Measurements from ENCODE around the gene ZNF644.
A peak's percentile ranks its signal among the peaks of the same experiment; 100 is the strongest.

The ZNF644 gene

GRCh38 chr1:91024481-91025119 is 2.8 kb upstream of the ZNF644 start:
- DNase-seq = no peak
- intact Hi-C loops (cut with DNase I) = loop anchor here (5.0 kb wide), 2 partner anchors 143 to 302 kb away; no protein-coding TSS in a partner anchor

- intact Hi-C loops (cut with DNase I) = loop anchor here (5.0 kb wide), 2 partner anchors 145 to 300 kb away; no protein-coding TSS in a partner anchor
- peak in 1 of 10 donors; percentile 15 for DNase-seq
Observed at GRCh38 chr1:91022518-91022929, 689 bp upstream of the ZNF644 start.

DNA sequence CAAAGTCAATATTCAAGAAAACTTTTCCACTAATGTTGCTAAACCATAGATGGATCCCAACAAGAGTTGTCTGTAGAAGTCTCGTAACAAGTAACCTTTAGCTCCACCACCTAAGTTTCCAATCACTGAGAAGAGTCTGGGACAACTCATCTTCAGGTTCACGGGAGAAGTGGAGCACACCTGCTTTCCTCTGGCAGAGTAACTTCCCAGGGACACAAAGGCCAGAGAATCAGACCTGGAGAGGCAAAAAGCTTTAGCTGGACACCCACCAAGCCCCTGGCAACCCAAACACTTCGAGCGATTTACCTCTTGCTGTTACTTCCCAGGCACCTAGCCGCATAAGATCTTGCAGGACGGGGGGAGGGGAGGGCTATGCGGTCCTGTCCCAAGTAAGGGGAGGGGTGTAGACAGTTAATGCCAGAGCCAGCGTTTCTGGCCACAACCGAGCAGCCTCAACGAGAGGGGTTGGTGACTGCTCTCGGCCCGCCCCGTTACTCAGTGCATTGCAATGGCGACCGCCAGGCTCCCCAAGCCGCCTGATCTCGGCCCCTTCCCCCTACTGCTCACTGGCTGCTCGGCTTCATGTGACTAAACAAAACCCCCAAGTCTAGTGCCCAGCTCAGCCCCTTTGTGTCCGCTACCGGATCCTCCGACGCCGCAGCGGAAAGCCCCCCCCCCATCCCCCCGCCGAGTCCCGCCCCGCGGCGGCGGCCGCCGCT is 709 bp downstream of the ZNF644 start:
- peak in 9 of 10 donors; percentile 36 to 92 (median 52) for DNase-seq
- intact Hi-C loops (cut with DNase I) = loop anchor here (5.0 kb wide), 2 partner anchors 146 to 299 kb away; no protein-coding TSS in a partner anchor

DNA sequence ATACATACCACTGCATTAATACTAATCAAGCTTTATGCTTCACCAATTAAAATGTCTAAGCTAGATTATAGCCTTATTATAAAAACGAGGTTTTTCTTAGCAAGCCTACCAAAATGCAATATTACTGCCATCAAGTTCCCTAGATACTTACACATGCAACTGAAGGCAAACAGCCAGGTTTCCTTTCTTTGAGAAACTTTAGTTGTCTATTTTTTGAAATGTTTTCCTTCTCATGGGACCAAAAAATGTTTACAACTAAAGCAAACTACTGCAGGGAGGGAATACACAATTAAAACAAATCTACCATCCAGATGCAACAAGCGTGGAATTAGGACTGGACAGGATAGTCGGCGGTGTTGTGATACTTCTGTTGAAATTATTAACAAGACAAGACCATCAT is 1.3 kb downstream of the ZNF644 start:
- intact Hi-C loops (cut with DNase I) = loop anchor here (5.0 kb wide), 2 partner anchors 147 to 298 kb away; no protein-coding TSS in a partner anchor
- no peak for DNase-seq

DNA sequence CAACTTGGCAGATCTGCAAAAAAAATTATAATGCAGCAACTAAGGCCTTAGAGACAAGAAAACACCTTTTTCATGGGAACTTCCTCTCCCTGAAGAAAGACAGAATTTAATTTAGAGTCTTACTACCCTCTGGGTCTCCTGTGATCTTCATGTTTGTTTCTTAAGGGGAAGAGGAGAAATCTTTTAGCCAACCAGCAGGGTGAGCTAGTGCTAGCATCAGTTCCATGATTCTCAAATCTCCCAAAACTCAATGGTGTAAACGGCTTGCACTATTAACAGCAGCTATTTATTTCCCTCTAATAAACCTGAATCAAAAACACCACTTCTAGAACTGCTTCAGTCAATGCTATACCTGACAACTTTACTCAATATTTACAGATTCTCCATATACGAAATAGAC is 3.8 kb downstream of the ZNF644 start:
- DNase-seq = no peak
- intact Hi-C loops (cut with DNase I) = loop anchor here (10.0 kb wide), 2 partner anchors 53 to 163 kb away; no protein-coding TSS in a partner anchor

DNA sequence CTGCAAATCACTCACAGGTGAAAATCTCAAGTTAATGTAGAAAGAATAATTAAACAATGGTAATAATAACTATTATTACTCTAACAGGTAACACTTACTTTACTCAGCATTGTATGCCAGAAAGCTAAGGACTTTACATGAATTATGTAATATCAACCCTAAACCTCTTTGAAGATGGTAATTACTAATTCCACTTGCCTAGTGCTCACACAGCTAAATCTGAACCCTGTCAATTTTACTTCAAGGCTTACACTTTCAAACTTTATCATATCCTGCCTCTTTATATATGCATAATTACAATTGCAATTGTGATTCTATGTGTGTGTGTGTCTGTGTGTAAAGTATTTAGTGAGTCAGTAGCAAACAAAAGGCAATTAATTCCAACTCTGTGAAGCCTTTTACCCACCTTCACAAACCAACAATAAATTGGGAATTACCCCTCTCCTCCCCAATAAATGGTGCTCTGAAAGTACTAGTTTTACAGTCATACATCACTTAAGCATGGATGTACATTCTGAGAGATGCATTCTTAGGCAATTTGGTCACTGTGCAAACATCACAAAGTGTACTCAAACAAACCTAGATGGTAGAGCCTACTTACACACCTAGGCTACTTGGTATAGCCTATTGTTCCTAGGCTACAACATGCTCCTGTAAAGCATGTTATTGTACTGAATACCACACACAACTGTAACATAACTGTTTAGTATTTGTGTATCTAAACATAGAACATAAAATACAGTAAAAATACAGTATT is 5.9 kb downstream of the ZNF644 start:
- intact Hi-C loops (cut with DNase I) = loop anchor here (10.0 kb wide), 2 partner anchors 51 to 161 kb away; no protein-coding TSS in a partner anchor
- no peak for DNase-seq

DNA sequence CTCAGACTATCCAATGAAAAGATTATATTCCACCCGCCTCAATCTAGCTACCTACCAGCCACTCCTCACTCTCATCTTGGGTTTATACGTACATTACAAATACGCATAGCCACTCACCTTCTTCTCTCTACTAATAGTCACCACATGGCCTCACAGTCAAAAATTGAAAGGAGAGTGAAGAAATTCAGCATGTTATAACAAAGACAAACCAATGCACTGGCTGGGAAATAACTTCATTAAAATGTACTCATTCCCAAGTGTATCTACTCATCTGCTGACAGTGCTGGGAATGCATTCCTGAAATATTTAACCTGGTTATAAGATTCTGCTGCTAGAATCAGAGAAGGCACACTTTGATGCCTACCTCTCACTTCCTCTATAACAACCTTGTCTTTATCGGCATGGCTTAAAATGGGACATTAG is 6.5 kb downstream of the ZNF644 start:
- intact Hi-C loops (cut with DNase I) = loop anchor here (10.0 kb wide), 2 partner anchors 51 to 161 kb away; no protein-coding TSS in a partner anchor
- DNase-seq = no peak

DNA sequence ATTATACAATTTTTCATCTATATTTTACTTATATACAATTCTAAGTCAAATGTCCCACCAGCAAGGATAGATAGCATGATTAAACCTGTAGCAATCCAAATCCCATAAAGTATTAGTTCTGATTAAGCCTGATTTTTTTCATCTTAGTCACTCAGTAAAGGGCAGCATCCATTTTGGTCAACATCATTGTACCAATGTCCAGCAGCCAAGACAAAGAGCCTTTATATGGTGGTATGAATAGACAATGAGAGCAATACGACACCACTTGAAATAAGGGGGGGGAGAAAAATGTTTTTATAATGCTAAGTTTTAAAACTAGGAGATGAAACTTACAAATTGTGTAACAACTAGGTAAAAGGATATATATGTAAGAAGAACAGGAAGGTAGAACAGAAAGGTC is 7.4 kb downstream of the ZNF644 start:
- intact Hi-C loops (cut with DNase I) = loop anchor here (10.0 kb wide), 2 partner anchors 50 to 160 kb away; no protein-coding TSS in a partner anchor

GRCh38 chr1:91013302-91013701 is 8.5 kb downstream of the ZNF644 start:
- DNase-seq = no peak
- intact Hi-C loops (cut with DNase I) = loop anchor here (10.0 kb wide), 2 partner anchors 49 to 159 kb away; no protein-coding TSS in a partner anchor

More for the DNA sequence above, 7.4 kb downstream of the ZNF644 start:
- DNase-seq = no peak

DNA sequence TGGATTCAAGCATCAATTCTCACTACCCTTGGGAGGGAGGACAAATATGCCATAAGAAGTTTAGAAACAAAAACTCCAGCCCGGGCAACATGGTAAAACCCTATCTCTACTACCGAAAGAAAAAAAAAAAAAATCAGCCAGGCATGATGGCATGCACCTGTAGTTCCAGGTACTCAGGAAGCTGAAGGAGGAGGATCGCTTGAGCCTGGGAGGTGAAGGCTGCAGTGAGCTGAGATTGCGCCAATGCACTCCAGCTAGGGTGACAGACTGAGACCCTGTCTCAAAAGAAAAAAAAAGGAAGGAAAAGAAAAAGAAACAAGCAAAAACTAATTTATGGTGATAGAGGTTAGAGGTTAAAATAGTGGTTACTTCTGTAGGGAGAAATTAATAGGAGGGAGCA is 9.6 kb downstream of the ZNF644 start:
- no peak for DNase-seq
- intact Hi-C loops (cut with DNase I) = loop anchor here (10.0 kb wide), 2 partner anchors 47 to 157 kb away; no protein-coding TSS in a partner anchor

GRCh38 chr1:91011726-91012125 is 10.1 kb downstream of the ZNF644 start:
- DNase-seq = no peak
- intact Hi-C loops (cut with DNase I) = loop anchor here (10.0 kb wide), 2 partner anchors 47 to 157 kb away; no protein-coding TSS in a partner anchor

DNA sequence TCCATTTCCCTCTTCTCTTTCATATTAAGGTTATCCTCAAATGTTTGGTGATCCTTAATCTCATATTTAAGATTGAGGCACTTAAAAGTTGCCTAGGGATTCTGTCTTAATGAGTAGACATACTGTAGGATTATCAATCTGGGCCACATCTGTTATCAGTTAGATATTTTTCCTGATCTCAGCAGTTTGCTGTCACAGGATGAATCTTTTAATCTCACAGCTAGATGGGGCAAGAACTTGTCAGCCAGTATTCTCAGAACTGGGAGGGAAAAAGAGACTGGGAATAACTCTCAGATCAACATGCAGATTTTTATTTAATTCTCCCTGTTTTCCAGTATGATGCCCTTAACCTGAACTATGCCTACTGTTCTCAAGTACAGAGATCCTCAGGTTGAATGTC is 14.0 kb downstream of the ZNF644 start:
- no peak for DNase-seq
- intact Hi-C loops (cut with DNase I) = no loop called here

DNA sequence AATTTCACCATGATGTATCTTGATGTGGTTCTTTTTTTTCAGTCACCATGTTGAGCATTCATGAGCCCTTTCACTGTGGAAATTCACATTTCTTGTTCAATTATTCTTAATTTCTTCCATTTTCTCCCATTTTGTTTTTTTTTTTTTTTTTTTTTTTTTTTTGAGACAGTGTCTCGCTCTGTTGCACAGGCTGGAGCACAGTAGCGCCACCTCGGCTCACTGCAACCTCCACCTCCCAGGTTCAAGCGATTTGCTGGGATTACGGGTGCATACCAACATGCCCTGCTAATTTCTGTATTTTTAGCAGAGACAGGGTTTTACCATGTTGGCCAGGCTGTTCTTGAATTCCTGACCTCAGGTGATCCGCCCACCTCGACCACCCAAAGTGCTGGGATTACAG is 14.7 kb downstream of the ZNF644 start:
- DNase-seq = no peak
- intact Hi-C loops (cut with DNase I) = no loop called here

DNA sequence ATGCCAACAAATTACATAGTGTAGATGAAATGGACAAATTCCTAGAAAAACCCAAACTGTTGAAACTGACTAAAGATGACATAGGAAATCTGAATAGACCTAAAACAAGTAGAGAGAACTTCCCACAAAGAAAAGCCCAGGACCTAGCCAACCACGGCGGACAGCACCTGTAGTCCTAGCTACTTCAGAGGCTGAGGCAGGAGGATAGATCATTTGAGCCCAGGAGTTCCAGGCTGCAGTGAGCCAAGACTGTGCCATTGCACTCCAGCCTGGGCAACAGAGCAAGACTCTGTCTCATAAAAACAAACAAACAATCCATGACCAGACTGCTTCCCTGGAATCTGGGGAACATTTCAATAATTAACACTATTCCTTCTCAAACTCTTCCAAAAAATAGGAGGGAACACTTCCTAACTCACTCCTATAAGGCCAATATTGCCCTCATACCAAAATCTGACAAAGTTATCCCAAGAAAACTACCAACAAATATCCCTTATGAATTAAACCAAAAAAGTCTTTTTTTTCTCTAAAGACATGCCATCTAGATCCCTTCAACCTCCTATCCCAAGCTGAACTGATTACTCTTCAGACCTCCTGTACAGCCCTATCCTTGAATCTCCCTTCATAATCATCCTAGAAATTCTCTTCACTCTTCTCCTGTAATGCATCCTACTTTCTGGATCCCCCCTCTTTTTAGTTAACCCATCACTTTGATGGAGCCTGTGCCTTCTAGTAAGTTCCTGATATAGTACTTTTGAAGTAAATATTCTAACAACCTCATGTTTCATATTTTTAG is 15.5 kb downstream of the ZNF644 start:
- intact Hi-C loops (cut with DNase I) = no loop called here
- no peak for DNase-seq

DNA sequence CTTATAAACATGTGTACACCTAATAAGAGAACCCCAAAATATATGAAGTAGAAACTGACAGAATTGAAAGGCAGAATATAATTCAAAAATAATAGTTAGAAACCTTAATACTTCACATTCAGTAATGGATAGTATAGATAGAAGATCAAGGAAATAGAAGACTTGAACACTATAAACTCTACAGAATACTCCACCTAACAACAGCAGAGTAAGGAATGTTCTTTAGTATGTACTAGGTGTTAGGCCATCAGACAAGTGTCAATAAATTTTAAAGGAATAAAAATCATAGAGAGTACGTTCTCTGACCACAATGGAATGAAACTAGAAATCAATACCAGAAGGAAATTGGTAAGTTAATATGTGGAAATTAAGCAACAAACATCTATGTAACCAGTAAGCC is 16.6 kb downstream of the ZNF644 start:
- no peak for DNase-seq
- intact Hi-C loops (cut with DNase I) = no loop called here

- no peak for DNase-seq
- intact Hi-C loops (cut with DNase I) = no loop called here
Observed at GRCh38 chr1:91004145-91004544, 17.7 kb downstream of the ZNF644 start.

GRCh38 chr1:90996742-90997413 is 25.0 kb downstream of the ZNF644 start:
- no peak for DNase-seq
- intact Hi-C loops (cut with DNase I) = no loop called here

- no peak for DNase-seq
- intact Hi-C loops (cut with DNase I) = no loop called here
Observed at GRCh38 chr1:90995311-90995894, 26.4 kb downstream of the ZNF644 start.

GRCh38 chr1:90994461-90994860 is 27.4 kb downstream of the ZNF644 start:
- DNase-seq = no peak
- intact Hi-C loops (cut with DNase I) = no loop called here
